Measurements from ENCODE around the gene GID4.

The GID4 gene

DNA sequence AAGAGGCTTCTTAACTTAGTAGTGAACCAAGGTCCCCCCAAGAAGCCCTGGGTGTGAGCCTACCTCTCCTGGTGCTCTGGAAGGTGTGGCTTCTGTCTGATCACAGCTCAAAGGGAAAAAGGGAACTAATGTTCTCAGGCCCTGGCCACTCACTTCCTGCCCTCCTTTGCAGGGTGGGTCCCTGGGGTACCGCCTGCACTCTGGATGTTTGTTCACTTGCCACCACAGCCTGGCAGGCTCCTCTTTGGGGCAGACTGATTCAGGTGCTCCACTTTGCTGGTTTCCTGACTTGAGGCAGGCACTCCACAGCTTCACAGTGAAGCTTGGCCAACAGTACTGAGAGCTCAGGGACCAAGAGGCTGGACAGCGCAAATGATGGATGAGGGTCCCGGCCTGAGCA, 63.4 kb downstream of the GID4 start:
- DNase-seq (ENCODE audit: low spot score) = peak; percentile 57

DNA sequence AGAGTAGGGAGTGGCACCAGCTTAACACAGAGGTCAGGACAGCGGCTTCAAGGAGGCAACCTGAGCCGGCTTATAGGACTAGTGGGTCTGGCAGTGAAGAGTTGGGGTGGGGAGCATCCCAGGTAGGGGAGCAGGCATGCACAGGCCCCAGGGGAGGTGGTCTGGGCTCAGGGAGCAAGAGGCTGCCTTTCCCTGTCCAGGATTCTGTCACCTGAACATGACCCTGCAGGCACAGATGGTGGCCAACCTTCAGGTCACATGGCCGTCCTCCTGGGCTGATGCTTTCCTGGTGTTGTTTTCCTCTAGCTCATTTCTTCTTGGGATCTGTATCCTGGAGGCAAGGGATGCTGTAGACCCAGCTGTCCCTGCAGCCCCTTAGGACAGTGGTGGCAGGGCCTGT, 65.8 kb downstream of the GID4 start:
- DNase-seq (ENCODE audit: low spot score) = no peak

DNA sequence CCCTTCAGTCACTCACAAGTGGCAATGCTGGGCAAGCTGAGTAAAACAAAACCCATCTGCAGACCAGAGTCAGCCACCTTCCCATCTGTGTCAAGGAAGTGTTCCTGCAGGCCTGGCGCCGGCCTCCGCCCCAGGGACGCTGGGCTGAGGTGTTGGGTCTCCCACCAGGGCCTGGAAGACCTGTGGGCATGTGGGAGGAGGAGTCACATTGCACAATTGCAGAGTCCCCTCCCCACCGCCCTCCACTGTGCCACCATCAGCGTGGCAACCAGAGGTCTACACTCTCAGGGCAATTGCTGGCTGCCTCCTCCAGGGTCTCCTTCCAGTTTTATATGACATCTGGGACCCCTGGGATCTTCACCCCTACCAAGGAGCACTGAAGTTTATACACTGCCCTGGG, 66.4 kb downstream of the GID4 start:
- no peak for DNase-seq (ENCODE audit: low spot score)

DNA sequence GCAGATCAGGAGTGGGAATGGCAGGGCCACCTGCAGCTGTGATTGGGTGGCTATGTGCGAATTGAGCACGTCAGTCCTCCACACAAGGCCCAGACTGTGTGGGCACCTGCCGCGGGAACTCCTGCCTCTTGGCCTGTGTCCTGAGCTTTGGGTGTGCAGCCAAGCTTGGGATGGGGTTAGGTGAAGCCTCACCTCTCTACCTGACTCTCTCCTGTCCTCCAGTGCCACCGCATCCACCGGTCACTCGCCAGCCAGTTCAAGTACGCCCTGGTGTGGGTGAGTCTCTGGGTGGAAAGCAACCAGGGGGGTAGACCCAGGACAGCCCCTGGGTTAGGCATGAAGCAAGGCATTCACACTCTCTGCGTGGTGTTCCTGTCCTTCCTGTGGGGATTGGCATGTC, 67.0 kb downstream of the GID4 start:
- DNase-seq (ENCODE audit: low spot score) = no peak

DNA sequence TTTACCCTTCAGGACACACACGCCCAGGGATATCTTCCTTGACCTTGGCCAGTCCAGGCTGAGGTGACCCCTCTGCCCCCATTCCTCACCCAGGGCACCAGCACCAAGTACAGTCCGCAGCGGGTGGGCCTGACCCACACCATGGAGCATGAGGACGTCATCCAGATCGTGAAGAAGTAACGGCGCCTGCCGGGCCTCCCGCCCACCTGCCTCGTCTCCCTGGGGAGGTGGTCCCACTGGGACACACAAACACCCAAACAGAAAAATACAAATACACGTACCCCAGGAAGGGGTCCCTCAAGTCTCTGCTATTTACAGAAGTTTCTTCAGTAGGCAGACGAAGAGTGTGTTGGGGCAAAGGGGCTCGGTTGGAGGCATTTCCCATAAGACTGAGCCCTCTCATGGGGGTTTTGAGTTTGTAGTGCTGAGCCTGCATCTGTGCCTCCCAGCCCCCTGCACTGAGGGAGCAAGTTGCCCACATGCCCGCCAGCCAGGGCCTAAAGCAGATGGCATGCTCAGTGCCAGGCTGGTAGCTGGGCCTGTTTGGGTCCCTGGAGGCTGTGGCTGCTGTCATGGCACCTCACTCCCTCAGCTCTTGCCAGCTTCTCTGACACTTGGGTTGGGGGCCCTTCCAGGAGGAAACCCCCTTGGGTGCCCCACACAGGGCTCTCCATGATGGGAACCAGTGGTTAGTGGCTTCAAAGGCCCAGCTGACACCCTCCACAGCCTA, 68.0 kb downstream of the GID4 start:
- DNase-seq (ENCODE audit: low spot score) = no peak

DNA sequence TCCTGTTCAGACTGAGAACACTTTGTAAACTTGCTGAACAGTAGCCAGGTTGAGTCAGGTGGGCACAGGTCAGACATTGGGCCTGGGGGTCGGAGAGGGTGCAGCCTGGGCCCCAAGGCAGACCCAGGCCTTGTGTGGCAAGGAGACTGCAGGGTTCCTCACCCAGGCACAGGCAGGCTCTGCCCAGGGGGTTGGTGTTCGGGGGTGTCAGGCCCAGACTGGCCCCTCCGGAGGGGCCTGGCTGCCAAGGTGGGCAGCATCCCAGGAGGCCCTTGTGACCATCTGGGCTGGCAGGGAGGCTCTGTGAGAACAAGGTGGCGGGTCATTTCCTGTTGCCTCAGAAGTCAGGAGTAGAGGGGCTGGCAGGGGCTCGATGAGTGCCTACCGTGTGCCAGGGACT, 68.8 kb downstream of the GID4 start:
- no peak for DNase-seq (ENCODE audit: low spot score)

DNA sequence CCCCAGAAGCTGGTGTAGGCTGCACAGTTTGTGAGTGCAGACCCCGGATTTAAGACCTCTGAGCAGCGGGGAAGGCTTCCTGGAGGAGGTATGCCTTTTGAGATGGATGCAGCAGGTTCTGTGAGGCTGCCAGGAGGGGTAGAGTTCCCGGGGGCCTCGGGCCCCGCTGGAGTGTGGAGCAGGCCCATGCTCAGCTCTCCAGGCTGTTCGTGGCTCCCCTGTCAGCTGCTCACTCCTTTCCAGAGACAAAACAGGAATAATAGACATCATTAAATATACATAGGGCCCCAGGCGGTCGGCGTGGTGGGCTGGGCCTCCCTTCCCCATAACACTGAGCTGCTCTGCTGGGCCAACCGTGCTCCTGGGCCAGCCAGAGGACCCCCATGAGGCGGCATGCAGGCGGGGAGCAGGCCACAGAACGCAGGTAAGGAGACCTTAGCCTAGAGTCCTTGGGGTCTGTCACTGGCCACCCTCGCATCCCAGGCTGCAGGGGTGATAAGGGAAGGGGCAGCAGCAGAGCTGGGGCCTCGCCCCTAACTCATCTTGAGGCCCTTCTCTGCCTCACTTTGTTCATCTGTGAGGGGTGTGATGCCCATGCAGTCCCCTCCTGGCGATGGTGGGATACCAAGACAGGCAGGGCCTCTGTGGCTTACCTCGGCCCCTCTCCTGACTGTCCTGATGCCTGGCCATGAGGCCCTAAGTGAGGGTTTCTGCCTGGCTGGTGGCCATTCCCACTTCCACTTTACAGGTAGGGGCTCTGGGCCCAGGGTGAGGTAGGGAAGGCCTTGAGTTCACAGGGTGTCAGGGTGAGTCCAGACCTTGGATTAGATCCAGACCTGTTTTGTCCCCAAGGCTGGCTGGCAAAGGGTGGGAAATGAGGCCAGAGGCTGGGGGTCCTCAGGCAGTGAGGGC, 69.4 kb downstream of the GID4 start, which contains the start of gene MYO15A:
Gene MYO15A, plus strand, starts transcription at position 356 of the 912 bp plus-strand sequence. CDS start 10,045 bp downstream, outside the sequence.
- DNase-seq (ENCODE audit: low spot score) = no peak

DNA sequence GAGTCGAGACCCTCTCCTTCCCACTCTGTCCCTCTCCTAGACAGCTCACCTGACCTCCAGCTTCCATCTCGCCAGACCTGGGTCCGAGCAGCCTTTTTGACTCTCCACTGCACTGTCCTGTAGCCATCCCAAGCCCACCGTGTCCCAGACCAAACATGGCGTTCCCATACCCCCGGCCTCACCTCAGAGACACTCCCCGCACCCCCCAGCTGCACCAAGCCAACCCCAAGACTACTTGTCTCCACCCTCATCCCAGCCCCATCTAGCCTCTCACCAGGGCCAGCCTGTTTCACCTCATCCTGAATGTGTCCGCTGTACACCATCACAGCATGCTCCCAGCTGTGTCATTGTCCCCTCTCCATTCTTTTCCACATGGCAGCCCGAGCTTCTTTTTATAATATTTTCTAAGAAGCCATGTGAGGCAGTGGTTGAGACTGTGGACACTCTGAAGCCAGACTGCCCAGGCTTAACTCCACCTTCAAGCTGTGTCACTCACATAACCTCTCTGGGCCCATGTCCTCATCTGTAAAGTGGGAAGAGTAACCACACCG, 70.8 kb downstream of the GID4 start:
- DNase-seq (ENCODE audit: low spot score) = no peak

DNA sequence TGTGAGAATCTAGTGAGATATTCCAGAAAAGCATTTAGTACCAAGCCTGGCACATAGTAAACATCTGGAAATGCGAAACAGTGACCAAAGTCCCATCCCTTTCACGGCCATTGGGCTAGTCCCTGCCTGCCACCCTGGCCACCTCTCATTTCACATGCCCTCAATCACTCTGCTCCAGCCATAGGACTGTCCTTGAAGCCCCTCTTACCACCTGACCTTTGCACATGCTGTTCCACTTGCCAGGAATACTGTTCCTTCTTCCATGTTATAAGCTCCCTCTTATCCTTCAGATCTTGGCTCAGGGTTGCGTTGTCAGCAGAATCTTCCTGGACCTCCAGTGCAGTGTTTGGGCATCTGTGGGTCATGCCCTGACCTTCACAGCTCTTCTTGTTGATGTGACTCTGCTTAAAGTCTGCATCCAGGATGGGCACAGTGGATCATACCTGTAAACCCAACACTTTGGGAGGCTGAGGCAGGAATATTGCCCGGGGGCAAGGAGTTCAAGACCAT, 71.5 kb downstream of the GID4 start:
- no peak for DNase-seq (ENCODE audit: low spot score)

DNA sequence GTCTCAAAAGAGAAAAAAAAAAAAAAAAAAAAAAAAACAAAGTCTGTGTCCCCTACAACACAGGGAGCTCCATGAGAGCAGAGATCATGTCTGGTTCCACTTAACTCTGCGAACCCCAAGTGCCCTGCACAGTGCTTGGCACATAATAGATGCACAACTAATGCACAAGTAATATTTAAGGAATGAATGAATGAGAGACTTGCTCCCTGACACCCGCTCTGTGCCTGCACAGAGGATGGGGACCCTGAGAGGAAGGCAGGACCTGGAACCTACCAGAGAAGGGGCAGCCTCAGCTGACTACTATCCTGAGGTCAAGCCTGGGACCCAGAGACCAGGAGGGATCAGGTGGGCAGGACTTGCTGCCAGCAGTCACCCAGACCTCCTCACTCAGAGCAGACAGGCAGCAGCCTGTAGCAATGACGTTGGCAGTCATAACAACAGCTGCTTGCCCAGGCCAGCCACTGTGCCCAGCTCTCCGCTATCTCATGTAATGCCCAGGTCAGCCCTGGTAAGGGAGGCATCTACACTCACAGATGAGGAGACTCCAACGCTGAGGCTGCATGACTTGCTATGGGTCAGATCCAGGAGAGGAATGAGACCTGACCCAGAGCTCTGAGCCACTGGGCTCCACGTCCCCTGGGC, 72.2 kb downstream of the GID4 start:
- DNase-seq (ENCODE audit: low spot score) = no peak

DNA sequence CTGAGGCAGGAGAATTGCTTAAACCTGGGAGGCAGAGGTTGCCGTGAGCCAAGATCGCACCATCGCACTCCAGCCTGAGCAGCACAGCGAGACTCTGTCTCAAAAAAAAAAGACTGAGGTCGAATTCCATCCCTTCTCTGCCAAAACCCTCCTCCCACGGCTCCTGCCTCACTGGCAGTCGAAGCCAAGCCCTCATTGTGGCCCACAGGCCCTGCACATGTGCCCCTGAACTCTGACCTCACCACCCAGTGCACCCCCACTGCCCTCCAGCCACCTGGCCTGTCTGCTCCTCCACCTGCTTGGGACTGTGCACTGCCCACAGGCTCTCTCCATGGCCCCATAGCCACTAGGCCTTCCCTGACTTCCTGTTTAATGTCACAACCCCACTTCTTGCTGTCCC, 76.3 kb downstream of the GID4 start:
- no peak for DNase-seq (ENCODE audit: low spot score)

DNA sequence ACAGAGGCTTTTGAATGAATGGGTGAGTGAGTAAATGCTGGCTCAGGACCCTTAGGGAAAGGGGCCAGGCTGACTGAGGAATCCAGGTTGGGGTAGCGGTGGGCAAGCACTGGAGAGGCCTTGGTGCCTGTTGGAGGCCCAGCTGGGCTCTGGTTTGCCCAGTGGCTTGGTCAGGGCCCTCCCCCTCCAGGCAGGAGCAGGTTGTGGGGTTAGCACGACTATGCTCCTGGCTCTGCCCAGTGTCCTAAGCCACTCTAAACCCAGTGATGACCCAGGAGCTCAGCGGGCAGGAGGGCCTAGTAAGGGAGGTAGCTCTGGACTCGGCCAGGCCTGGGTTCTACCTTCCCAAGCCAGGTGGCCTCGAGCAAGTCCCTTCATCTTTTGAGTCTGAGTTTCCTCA, 76.9 kb downstream of the GID4 start:
- no peak for DNase-seq (ENCODE audit: low spot score)

DNA sequence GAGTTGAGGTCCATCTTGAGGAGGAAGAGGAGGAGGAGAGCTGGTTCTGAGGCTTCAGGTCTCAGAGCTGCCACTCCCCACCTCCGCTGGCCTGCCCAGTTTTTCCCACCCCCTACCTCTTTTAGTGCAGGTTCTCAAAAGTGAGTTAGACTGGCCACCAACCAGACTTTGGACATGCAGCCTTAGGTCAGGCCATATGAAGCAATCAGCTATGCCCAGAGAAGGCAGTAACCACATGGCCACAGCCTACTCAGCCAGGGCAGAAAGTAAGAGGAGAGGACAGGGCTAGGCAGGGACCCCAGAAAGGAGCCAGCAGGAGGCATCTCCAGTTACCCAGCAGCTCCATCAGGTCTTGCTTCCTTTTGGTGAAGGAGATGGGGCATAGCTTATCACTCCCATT, 78.3 kb downstream of the GID4 start:
- DNase-seq (ENCODE audit: low spot score) = no peak

All from germinal center (tissue), 1 donor.